Mesothelial cell of epicardium (in vitro differentiated cells): ENCODE measurements around the gene ITPR2. TPM values are rescaled to one million over a fixed set of nuclear protein-coding genes. Genes with fewer than 3 reads are reported as not detected.

Experiments
- DNase-seq, 2 experiments: peaks; one replicate each; pipeline ENCODE4 v3.0.0; 2021; ENCODE audit warnings: low spot score in 2 of 2; ENCODE audit not compliant: unreplicated experiment in 2 of 2
- H3K27ac Mint-ChIP-seq: 2 replicates; pipeline ENCODE4 v1.8.0; 2021; ENCODE audit warnings: mixed read lengths
- H3K27me3 Mint-ChIP-seq: 2 replicates; pipeline ENCODE4 v1.8.0; 2021; ENCODE audit warnings: low read depth, mixed read lengths
- H3K36me3 Mint-ChIP-seq: 2 replicates; pipeline ENCODE4 v1.8.0; 2021; ENCODE audit warnings: mixed read lengths
- H3K4me1 Mint-ChIP-seq: 2 replicates; pipeline ENCODE4 v1.8.0; 2021; ENCODE audit warnings: mixed read lengths
- H3K4me3 Mint-ChIP-seq: 2 replicates; pipeline ENCODE4 v1.8.0; 2021; ENCODE audit warnings: mild to moderate bottlenecking, moderate library complexity, mixed read lengths
- H3K9me3 Mint-ChIP-seq: 2 replicates; pipeline ENCODE4 v1.8.0; 2021; ENCODE audit warnings: mixed read lengths
- total RNA-seq: library from RNA; stranded (reverse); gene quantifications from 3 replicates; pipeline ENCODE4 v1.2.1, GENCODE V29; 2021
- TF ChIP-seq, protein P1 (sequence below): fragments of 200-600 bp; sonication (generic); IDR thresholded peaks from one replicate; pipeline ENCODE4 v1.5.0; 2021; ENCODE audit warnings: antibody characterized with exemption; ENCODE audit not compliant: unreplicated experiment

Gene ITPR2
- total RNA-seq, 1 donor from 2014 or later, result 62.3 TPM

DNA sequence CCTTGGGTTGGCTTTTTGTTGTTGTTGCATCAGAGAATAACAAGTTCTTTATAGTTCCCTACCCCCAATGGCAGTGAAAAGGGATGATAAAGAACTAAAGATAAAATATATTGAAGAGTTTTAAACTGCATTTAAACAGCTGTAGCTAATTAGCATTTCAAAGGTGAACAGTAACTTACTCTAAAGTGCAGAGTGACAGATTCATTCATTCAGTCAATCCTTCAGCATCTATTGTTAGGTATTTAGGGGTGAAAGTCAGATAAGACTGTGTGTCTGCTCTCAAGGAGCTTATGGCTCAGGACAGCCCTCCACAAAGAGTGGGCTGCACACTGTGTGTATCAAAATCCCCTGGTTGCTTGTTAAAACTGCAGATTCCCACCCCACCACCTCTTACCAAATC lies 491.5 kb downstream of the ITPR2 start:
- TF ChIP-seq, protein P1, sequence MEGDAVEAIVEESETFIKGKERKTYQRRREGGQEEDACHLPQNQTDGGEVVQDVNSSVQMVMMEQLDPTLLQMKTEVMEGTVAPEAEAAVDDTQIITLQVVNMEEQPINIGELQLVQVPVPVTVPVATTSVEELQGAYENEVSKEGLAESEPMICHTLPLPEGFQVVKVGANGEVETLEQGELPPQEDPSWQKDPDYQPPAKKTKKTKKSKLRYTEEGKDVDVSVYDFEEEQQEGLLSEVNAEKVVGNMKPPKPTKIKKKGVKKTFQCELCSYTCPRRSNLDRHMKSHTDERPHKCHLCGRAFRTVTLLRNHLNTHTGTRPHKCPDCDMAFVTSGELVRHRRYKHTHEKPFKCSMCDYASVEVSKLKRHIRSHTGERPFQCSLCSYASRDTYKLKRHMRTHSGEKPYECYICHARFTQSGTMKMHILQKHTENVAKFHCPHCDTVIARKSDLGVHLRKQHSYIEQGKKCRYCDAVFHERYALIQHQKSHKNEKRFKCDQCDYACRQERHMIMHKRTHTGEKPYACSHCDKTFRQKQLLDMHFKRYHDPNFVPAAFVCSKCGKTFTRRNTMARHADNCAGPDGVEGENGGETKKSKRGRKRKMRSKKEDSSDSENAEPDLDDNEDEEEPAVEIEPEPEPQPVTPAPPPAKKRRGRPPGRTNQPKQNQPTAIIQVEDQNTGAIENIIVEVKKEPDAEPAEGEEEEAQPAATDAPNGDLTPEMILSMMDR, result no peak
- DNase-seq, result no peak
- Mint-ChIP-seq H3K9me3 (no peaks in the 10 kb centered on the region), H3K4me3 (no peak overlapping the region), H3K27me3 (no peaks in the 10 kb centered on the region), H3K36me3 (peaks cover 6% of the 10 kb centered on the region), H3K27ac (no peak overlapping the region), H3K4me1 (peaks cover 18% of the 10 kb centered on the region)

DNA sequence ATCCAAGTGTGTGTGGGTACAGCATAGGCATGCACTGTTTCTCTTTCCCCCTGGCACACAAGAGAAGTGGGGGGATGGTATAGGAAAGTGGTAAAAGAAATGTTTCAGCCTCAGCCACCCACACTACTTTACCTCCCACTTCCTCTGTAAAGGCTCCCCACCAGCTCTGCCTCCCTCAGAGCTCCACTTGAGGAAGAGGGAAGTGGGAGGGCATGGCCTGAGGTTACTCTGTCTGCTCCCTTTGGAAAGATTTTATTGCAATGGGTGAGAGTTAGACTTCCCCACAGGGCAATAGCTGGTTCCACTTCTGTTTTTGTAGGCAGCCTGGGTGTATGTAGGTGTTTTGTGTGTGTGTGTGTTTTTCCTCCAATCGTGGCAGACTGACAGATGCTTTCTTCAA lies 492.3 kb downstream of the ITPR2 start:
- peaks cover 18% of the 10 kb centered on the region for H3K4me1 Mint-ChIP-seq
- no peak for DNase-seq
- TF ChIP-seq, protein P1, result no peak
- peaks cover 6% of the 10 kb centered on the region for H3K36me3 Mint-ChIP-seq
- H3K4me3 Mint-ChIP-seq, result no peak overlapping the region
- no peaks in the 10 kb centered on the region for H3K9me3 Mint-ChIP-seq
- no peak overlapping the region for H3K27ac Mint-ChIP-seq
- no peaks in the 10 kb centered on the region for H3K27me3 Mint-ChIP-seq

- TF ChIP-seq, protein P1, result no peak
- peaks cover 6% of the 10 kb centered on the region for H3K36me3 Mint-ChIP-seq
- no peaks in the 10 kb centered on the region for H3K9me3 Mint-ChIP-seq
- H3K27ac Mint-ChIP-seq, result no peak overlapping the region
- H3K4me3 Mint-ChIP-seq, result no peak overlapping the region
- no peak for DNase-seq
- H3K27me3 Mint-ChIP-seq, result no peaks in the 10 kb centered on the region
- peaks cover 18% of the 10 kb centered on the region for H3K4me1 Mint-ChIP-seq
Observed at GRCh38 chr12:26339976-26340375, 493.0 kb downstream of the ITPR2 start.

DNA sequence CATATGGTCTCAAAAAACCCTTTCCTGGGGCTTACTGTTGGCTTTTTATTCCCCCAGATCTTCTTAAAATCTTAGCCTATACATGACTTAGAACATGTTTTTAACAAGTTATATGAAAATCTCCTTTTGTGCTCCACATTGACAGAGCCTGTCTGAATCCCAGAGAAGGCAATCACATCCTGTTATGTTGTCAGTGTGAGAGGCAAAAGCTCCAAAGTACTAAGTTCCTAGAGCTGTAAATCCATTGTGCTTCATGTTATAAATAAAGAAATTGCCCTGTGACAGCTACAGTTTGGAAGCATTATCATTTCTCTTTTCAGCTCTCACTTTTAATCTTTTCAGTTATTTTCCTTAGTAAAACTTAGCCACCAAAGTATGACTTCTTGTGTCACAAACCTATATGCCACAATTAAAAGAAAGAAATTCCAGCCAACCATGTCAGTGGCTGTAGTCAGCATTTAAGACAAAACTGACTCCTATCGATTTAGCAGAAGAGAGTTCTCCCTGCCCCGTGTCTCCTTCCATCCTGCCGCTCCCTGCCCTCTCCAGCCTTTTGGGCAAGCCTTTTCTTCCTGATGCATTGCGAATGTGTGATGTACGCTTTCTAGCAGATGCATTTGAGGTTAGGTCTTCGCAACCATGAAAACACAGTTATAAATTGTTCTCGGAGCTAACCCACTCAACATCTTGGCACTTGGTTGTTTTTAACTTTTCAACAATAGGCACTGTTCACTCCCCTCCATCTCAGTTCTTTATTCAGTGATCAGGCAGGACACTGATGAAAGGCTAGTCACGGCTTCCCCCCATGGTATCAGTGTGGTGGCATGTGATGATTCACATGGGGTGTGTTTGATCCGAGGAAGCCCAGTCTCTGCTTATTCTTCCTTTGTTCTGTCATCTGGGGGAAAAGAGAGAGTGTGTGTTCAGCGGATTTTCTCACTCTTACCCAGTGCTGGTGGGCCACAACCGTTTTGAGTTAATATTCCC lies 494.1 kb downstream of the ITPR2 start:
- Mint-ChIP-seq H3K9me3 (no peaks in the 10 kb centered on the region), H3K4me1 (peaks cover 18% of the 10 kb centered on the region), H3K27ac (no peak overlapping the region), H3K36me3 (peaks cover 11% of the 10 kb centered on the region), H3K27me3 (no peaks in the 10 kb centered on the region), H3K4me3 (no peak overlapping the region)
- TF ChIP-seq, protein P1, result no peak
- no peak for DNase-seq

DNA sequence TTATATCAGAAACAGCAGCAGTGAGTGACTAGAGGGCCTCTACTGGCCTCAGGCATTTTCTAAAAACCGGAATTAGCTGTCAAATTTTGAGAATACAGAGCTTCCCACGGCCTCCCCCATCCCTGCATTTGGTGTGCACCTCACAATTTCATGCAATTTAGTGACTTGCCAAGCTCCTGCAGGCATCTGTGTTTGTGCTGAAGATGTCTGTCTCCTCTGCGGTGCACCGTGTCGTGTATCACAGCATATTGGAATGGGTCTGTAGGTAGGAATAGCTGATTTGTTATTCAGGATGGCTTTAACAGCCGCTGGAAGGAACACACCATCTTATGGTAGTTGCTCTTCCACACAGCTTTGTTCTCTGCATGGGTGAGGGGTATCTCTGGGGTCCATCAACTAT lies 497.3 kb downstream of the ITPR2 start:
- no peaks in the 10 kb centered on the region for H3K27me3 Mint-ChIP-seq
- peaks cover 15% of the 10 kb centered on the region for H3K4me1 Mint-ChIP-seq
- DNase-seq, result no peak
- peaks cover 18% of the 10 kb centered on the region for H3K36me3 Mint-ChIP-seq
- peaks cover 4% of the 10 kb centered on the region for H3K9me3 Mint-ChIP-seq
- no peak overlapping the region for H3K4me3 Mint-ChIP-seq
- H3K27ac Mint-ChIP-seq, result no peak overlapping the region
- TF ChIP-seq, protein P1, result no peak
